Activated naive CD8-positive, alpha-beta T cell treated with anti-CD3 and anti-CD28 coated beads, Interleukin-2, amount 50 U/mL, for 24 hours (primary cell): ENCODE data around the gene QRICH2.

Experiments
- ATAC-seq: fragments of 150-1000 bp; cut with Tn5 transposase; one replicate; pipeline ENCODE4 v1.10.0; 2021
- DNase-seq: peaks from one replicate; pipeline ENCODE4 v3.0.0; 2021
- H3K27ac Mint-ChIP-seq: one replicate; pipeline ENCODE4 v1.8.0; 2021; ENCODE audit warnings: mild to moderate bottlenecking, mixed read lengths
- H3K27me3 Mint-ChIP-seq: one replicate; pipeline ENCODE4 v1.8.0; 2021; ENCODE audit warnings: mixed read lengths
- H3K36me3 Mint-ChIP-seq: one replicate; pipeline ENCODE4 v1.8.0; 2021; ENCODE audit warnings: low read depth, mixed read lengths
- H3K4me1 Mint-ChIP-seq: one replicate; pipeline ENCODE4 v1.8.0; 2021; ENCODE audit warnings: mixed read lengths
- H3K4me3 Mint-ChIP-seq: one replicate; pipeline ENCODE4 v1.8.0; 2021; ENCODE audit warnings: mild to moderate bottlenecking, moderate library complexity, mixed read lengths
- H3K9me3 Mint-ChIP-seq: one replicate; pipeline ENCODE4 v1.8.0; 2021; ENCODE audit warnings: mixed read lengths

QRICH2 gene

GRCh38 chr17:76304226-76305134, 3.6 kb downstream of the QRICH2 start:
- H3K27ac Mint-ChIP-seq = no peak overlapping the region

DNA sequence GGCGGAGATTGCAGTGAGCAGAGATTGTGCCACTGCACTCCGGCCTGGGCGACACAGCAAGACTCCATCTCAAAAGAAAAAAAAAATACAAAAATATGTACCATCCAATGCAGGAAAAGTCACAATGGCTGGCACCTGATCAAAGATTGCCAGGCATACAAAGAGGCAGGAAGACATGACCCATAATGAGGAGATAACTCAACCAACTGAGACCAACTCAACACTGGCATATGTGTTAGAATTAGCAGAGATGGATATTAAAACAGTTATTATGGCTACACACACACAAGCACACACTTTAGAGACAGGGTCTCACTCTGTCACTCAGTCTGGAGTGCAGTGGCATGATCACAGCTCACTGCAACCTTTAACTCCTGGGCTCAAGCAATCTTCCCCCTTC, 10.6 kb downstream of the QRICH2 start:
- ATAC-seq (no peak), DNase-seq (no peak)
- Mint-ChIP-seq H3K9me3 (no peaks in the 10 kb centered on the region), H3K4me3 (no peak overlapping the region), H3K4me1 (peaks cover 4% of the 10 kb centered on the region), H3K27me3 (no peaks in the 10 kb centered on the region), H3K36me3 (no peaks in the 10 kb centered on the region), H3K27ac (no peak overlapping the region)

More at GRCh38 chr17:76304226-76305134, 3.6 kb downstream of the QRICH2 start:
- H3K27me3 Mint-ChIP-seq = no peaks in the 10 kb centered on the region
- DNase-seq (no peak), ATAC-seq (no peak)
- no peaks in the 10 kb centered on the region for H3K9me3 Mint-ChIP-seq
- no peaks in the 10 kb centered on the region for H3K4me1 Mint-ChIP-seq
- no peak overlapping the region for H3K4me3 Mint-ChIP-seq
- H3K36me3 Mint-ChIP-seq = no peaks in the 10 kb centered on the region

DNA sequence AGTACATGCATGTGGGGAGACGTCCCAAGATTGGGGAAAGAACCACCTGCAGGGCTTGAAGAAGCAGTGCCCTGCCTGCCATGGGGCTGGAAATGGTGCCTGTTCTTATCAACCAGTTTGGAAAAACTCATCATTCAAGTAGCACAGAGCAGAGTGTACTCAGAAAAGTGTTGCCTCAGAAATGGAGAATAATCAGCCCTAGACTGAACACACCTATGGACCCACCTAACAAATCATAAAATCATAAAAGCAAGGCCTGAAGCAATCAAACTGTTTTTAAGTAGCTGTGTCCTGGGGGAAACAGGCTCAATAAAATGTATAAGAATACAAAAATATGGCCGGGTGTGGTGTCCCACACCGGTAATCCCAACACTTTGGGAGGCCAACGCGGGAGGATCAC, 11.2 kb downstream of the QRICH2 start:
- no peak overlapping the region for H3K27ac Mint-ChIP-seq
- DNase-seq (no peak), ATAC-seq (no peak)
- H3K36me3 Mint-ChIP-seq = no peaks in the 10 kb centered on the region
- H3K4me1 Mint-ChIP-seq = peaks cover 4% of the 10 kb centered on the region
- no peaks in the 10 kb centered on the region for H3K9me3 Mint-ChIP-seq
- H3K4me3 Mint-ChIP-seq = no peak overlapping the region
- H3K27me3 Mint-ChIP-seq = no peaks in the 10 kb centered on the region

- ATAC-seq = no peak
- no peak overlapping the region for H3K27ac Mint-ChIP-seq
- no peaks in the 10 kb centered on the region for H3K36me3 Mint-ChIP-seq
- H3K27me3 Mint-ChIP-seq = no peaks in the 10 kb centered on the region
- H3K4me3 Mint-ChIP-seq = no peak overlapping the region
- peaks cover 4% of the 10 kb centered on the region for H3K4me1 Mint-ChIP-seq
- DNase-seq = no peak
- H3K9me3 Mint-ChIP-seq = no peaks in the 10 kb centered on the region
Measured at GRCh38 chr17:76296186-76296585, 11.9 kb downstream of the QRICH2 start.

- Mint-ChIP-seq H3K27me3 (no peaks in the 10 kb centered on the region), H3K9me3 (no peaks in the 10 kb centered on the region), H3K27ac (no peak overlapping the region), H3K4me3 (no peak overlapping the region), H3K4me1 (no peaks in the 10 kb centered on the region), H3K36me3 (no peaks in the 10 kb centered on the region)
- ATAC-seq (no peak), DNase-seq (no peak)
Measured at GRCh38 chr17:76293106-76293505, 15.0 kb downstream of the QRICH2 start.

GRCh38 chr17:76292567-76292966, 15.5 kb downstream of the QRICH2 start:
- no peaks in the 10 kb centered on the region for H3K36me3 Mint-ChIP-seq
- no peak overlapping the region for H3K4me3 Mint-ChIP-seq
- H3K27me3 Mint-ChIP-seq = no peaks in the 10 kb centered on the region
- ATAC-seq (no peak), DNase-seq (no peak)
- H3K4me1 Mint-ChIP-seq = no peaks in the 10 kb centered on the region
- no peak overlapping the region for H3K27ac Mint-ChIP-seq
- no peaks in the 10 kb centered on the region for H3K9me3 Mint-ChIP-seq

GRCh38 chr17:76281573-76282371, 26.3 kb downstream of the QRICH2 start:
- H3K4me3 Mint-ChIP-seq = no peak overlapping the region
- no peak overlapping the region for H3K27ac Mint-ChIP-seq
- no peaks in the 10 kb centered on the region for H3K9me3 Mint-ChIP-seq
- DNase-seq = no peak
- ATAC-seq = no peak
- no peaks in the 10 kb centered on the region for H3K36me3 Mint-ChIP-seq
- H3K4me1 Mint-ChIP-seq = peaks cover 10% of the 10 kb centered on the region
- no peaks in the 10 kb centered on the region for H3K27me3 Mint-ChIP-seq

DNA sequence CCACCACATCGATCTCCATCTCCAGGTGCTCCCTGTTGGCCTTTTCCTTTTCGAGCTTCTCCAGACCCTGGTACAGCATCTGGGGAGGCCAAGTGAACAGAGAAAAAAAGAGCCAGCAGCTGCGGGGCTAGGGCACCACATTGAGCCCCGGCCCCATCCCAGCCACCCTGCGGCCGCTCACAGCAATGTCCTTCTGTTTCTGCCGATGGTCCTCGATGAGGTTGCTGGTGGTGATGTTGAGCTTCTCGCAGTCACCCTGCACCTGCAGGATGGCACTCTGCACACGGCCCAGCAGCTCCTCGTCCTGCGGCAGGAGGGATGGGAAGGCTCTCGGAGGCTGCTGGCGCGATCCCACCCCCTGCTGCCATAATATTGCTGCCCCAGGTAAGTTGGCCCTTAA, 27.4 kb downstream of the QRICH2 start:
- H3K36me3 Mint-ChIP-seq = no peaks in the 10 kb centered on the region
- no peak overlapping the region for H3K27ac Mint-ChIP-seq
- DNase-seq (no peak), ATAC-seq (no peak)
- H3K4me1 Mint-ChIP-seq = peaks cover 21% of the 10 kb centered on the region
- H3K27me3 Mint-ChIP-seq = no peaks in the 10 kb centered on the region
- no peaks in the 10 kb centered on the region for H3K9me3 Mint-ChIP-seq
- H3K4me3 Mint-ChIP-seq = no peak overlapping the region

GRCh38 chr17:76279742-76280287, 28.3 kb downstream of the QRICH2 start:
- H3K36me3 Mint-ChIP-seq = no peaks in the 10 kb centered on the region
- H3K27ac Mint-ChIP-seq = no peak overlapping the region
- H3K27me3 Mint-ChIP-seq = no peaks in the 10 kb centered on the region
- ATAC-seq (no peak), DNase-seq (no peak)
- H3K4me3 Mint-ChIP-seq = no peak overlapping the region
- peaks cover 28% of the 10 kb centered on the region for H3K4me1 Mint-ChIP-seq
- no peaks in the 10 kb centered on the region for H3K9me3 Mint-ChIP-seq

GRCh38 chr17:76278952-76279741, 28.9 kb downstream of the QRICH2 start:
- no peaks in the 10 kb centered on the region for H3K27me3 Mint-ChIP-seq
- peaks cover 35% of the 10 kb centered on the region for H3K4me1 Mint-ChIP-seq
- no peak overlapping the region for H3K27ac Mint-ChIP-seq
- DNase-seq (peak; percentile 90), ATAC-seq (peak; percentile 79)
- no peaks in the 10 kb centered on the region for H3K9me3 Mint-ChIP-seq
- no peak overlapping the region for H3K4me3 Mint-ChIP-seq
- H3K36me3 Mint-ChIP-seq = no peaks in the 10 kb centered on the region

GRCh38 chr17:76278268-76278908, 29.7 kb downstream of the QRICH2 start:
- Mint-ChIP-seq H3K9me3 (no peaks in the 10 kb centered on the region), H3K27ac (no peak overlapping the region), H3K36me3 (no peaks in the 10 kb centered on the region), H3K27me3 (no peaks in the 10 kb centered on the region), H3K4me3 (no peak overlapping the region), H3K4me1 (peaks cover 43% of the 10 kb centered on the region)
- ATAC-seq = no peak
- no peak for DNase-seq

GRCh38 chr17:76277300-76278267, 30.5 kb downstream of the QRICH2 start:
- Mint-ChIP-seq H3K4me3 (no peak overlapping the region), H3K9me3 (no peaks in the 10 kb centered on the region), H3K4me1 (peaks cover 51% of the 10 kb centered on the region), H3K27me3 (no peaks in the 10 kb centered on the region), H3K36me3 (no peaks in the 10 kb centered on the region), H3K27ac (no peak overlapping the region)
- DNase-seq (peak; percentile 15), ATAC-seq (no peak)
